CD4-positive, alpha-beta T cell (primary cell): ENCODE results near the gene TMEM184B. TPM values are rescaled to one million over a fixed set of nuclear protein-coding genes. Genes with fewer than 3 reads are reported as not detected.

Source experiments
- ATAC-seq: fragments of 200-7000 bp; cut with Tn5 transposase; one replicate; pipeline ENCODE4 v1.10.0; 2022; ENCODE audit warnings: mild to moderate bottlenecking; ENCODE audit not compliant: poor library complexity
- CTCF ChIA-PET: fragments of 350-600 bp; sonication (Branson Sonifier 250); formaldehyde crosslinking; loops from one replicate; lab custom pipeline; 2021; ENCODE audit warnings: antibody characterized with exemption, inconsistent platforms; lab: Charles Lee
- POLR2A ChIA-PET: fragments of 350-600 bp; sonication (Branson Sonifier 250); formaldehyde crosslinking; loops from one replicate; lab custom pipeline; 2021; ENCODE audit warnings: antibody characterized with exemption, inconsistent platforms; lab: Charles Lee
- DNase-seq, 14 experiments: peaks; one replicate each; pipeline ENCODE4 v3.0.0-alpha.2; 2013 to 2020; ENCODE audit warnings: mixed read lengths in 2 of 14
- H3K27ac ChIP-seq, 2 donors: one replicate each; pipeline versions ENCODE4 v1.5.1 to v1.7.0; 2013; ENCODE audit warnings: low read length in 2 of 2, low read depth in 1 of 2, mild to moderate bottlenecking in 1 of 2
- H3K27me3 ChIP-seq, 2 experiments: 1 replicate in 1 of 2; 2 replicates in 1 of 2; pipeline versions ENCODE4 v1.6.1 to v1.7.0; 2013; ENCODE audit warnings: low read length in 2 of 2, control low read depth in 1 of 2, mild to moderate bottlenecking in 1 of 2, moderate library complexity in 1 of 2; ENCODE audit not compliant: insufficient read depth in 2 of 2, control insufficient read depth in 1 of 2
- H3K36me3 ChIP-seq: one replicate; pipeline ENCODE4 v1.6.1; 2013; ENCODE audit warnings: low read length, control low read depth; ENCODE audit not compliant: insufficient read depth
- H3K4me1 ChIP-seq: one replicate; pipeline ENCODE4 v1.6.1; 2013; ENCODE audit warnings: low read length, control low read depth; ENCODE audit not compliant: insufficient read depth
- H3K4me3 ChIP-seq: one replicate; pipeline ENCODE4 v1.5.1; 2013; ENCODE audit warnings: mild to moderate bottlenecking, low read length, moderate library complexity
- H3K9me3 ChIP-seq, 2 experiments: 1 replicate in 1 of 2; 2 replicates in 1 of 2; pipeline versions ENCODE4 v1.6.1 to v1.7.0; 2013; ENCODE audit warnings: low read length in 2 of 2, mild to moderate bottlenecking in 2 of 2, control low read depth in 1 of 2, moderate library complexity in 1 of 2; ENCODE audit not compliant: control insufficient read depth in 1 of 2, insufficient read depth in 1 of 2
- H3K27ac Mint-ChIP-seq: one replicate; pipeline ENCODE4 v1.8.0; 2020; ENCODE audit warnings: mixed read lengths
- H3K27me3 Mint-ChIP-seq: one replicate; pipeline ENCODE4 v1.8.0; 2021; ENCODE audit warnings: mixed read lengths
- H3K36me3 Mint-ChIP-seq: one replicate; pipeline ENCODE4 v1.8.0; 2021; ENCODE audit warnings: low read depth, mixed read lengths
- H3K4me1 Mint-ChIP-seq: one replicate; pipeline ENCODE4 v1.8.0; 2021; ENCODE audit warnings: low read depth, mixed read lengths
- H3K4me3 Mint-ChIP-seq: one replicate; pipeline ENCODE4 v1.8.0; 2020; ENCODE audit warnings: mild to moderate bottlenecking, mixed read lengths
- H3K9me3 Mint-ChIP-seq: one replicate; pipeline ENCODE4 v1.8.0; 2020; ENCODE audit warnings: mixed read lengths
- intact Hi-C, 2 experiments: fragments of 100-400 bp; cut with DNase I in 1 of 2; cut with micrococcal nuclease in 1 of 2; formaldehyde crosslinking; loops; one replicate each; pipeline versions ENCODE4 v1.15.1 to v1.9.0; 2023 to 2025; cut with DNase I, micrococcal nuclease
- total RNA-seq, 174 experiments: library from RNA in 2 of 174; stranded (reverse) in 2 of 174; gene quantifications; one replicate each; pipeline ENCODE4 v1.2.3 and lab custom pipeline; 2021 to 2026
- TF ChIP-seq, protein P1 (sequence below): fragments of 200-600 bp; IDR thresholded peaks from one replicate; pipeline ENCODE4 v1.8.0; 2022; ENCODE audit warnings: antibody characterized with exemption, mild to moderate bottlenecking

TMEM184B gene
- total RNA-seq, 2 experiments from 2014 or later: 49.3 to 50.1 TPM

GRCh38 chr22:38315823-38316363 lies 43.1 kb upstream of the TMEM184B start:
- Histone ChIP-seq H3K27ac (peak overlapping the region; percentile 78 to 84), H3K27me3 (no peaks in the 10 kb centered on the region), H3K9me3 (no peaks in the 10 kb centered on the region), H3K4me3 (peak overlapping the region; percentile 60), H3K36me3 (no peaks in the 10 kb centered on the region), H3K4me1 (peaks cover 68% of the 10 kb centered on the region)
- TF ChIP-seq, protein P1, sequence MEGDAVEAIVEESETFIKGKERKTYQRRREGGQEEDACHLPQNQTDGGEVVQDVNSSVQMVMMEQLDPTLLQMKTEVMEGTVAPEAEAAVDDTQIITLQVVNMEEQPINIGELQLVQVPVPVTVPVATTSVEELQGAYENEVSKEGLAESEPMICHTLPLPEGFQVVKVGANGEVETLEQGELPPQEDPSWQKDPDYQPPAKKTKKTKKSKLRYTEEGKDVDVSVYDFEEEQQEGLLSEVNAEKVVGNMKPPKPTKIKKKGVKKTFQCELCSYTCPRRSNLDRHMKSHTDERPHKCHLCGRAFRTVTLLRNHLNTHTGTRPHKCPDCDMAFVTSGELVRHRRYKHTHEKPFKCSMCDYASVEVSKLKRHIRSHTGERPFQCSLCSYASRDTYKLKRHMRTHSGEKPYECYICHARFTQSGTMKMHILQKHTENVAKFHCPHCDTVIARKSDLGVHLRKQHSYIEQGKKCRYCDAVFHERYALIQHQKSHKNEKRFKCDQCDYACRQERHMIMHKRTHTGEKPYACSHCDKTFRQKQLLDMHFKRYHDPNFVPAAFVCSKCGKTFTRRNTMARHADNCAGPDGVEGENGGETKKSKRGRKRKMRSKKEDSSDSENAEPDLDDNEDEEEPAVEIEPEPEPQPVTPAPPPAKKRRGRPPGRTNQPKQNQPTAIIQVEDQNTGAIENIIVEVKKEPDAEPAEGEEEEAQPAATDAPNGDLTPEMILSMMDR: no peak
- H3K36me3 Mint-ChIP-seq: peaks cover 8% of the 10 kb centered on the region
- H3K27me3 Mint-ChIP-seq: no peaks in the 10 kb centered on the region
- DNase-seq (peak in 2 of 14 experiments; percentile 30 to 47), ATAC-seq (no peak)
- H3K9me3 Mint-ChIP-seq: no peaks in the 10 kb centered on the region
- CTCF ChIA-PET: interaction anchor here (1.0 to 1.4 kb wide), 2 partner anchors 10 to 18 kb away, joined by 3 to 5 read pairs; no protein-coding TSS in a partner anchor
- H3K4me1 Mint-ChIP-seq: peaks cover 60% of the 10 kb centered on the region
- peak overlapping the region; percentile 99 for H3K27ac Mint-ChIP-seq
- peak overlapping the region; percentile 95 for H3K4me3 Mint-ChIP-seq
- intact Hi-C loops: loop anchor here (2.0 to 5.0 kb wide), 7 partner anchors 43 to 836 kb away; partner anchors contain the start of genes CBX6 (in 1 of the 2), CBX7 (in 1 of the 2), JOSD1 (in 1 of the 2) and MAFF (in 1 of the 2)
- POLR2A ChIA-PET: interaction anchor here (0.5 to 2.5 kb wide), 8 partner anchors 22 to 1728 kb away, joined by 3 to 7 read pairs (median 3); partner anchors contain the start of gene MAFF

DNA sequence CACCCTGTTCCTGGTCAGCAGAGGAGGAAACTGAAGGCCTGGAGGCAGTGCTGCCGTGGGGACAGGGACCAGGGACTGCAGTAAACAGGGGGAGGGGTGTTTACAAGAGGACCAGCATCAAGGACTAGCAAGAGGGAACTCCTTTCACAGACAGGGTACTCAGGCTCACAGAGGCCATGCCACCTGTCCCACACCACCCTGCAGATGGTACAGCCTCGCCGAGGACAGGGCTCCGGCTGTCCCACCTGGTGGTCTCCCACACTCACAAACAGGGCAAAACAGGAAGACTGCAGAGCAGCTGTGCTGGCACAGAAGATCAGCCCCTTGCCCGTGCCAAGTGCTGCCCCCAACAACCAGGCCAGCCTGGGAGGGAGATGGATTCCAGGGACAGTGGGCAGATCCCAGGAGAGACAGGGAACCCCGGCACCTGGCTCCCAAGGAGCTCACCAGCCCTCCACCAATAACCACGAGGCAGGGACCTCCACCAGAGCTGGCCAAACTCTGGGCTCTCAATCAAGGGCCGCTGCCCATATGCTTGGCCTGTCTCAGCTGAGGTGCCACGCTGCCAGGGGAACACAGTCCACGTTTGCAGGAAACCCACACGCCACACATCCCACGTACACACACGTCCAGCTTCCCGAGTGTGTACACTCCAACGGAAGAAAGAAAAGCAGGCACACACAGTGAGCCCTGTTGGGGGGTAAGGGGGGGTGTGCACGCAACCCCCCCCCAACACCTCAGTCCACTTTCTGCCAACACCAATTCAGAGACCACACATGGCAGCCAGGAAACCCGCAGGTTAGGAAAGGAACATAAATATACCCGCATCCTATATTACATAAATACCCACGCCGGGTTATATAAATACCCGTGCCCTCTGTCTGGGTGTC lies 42.4 kb upstream of the TMEM184B start:
- CTCF ChIA-PET: interaction anchor here (1.0 to 1.4 kb wide), 2 partner anchors 9 to 17 kb away, joined by 3 to 5 read pairs; no protein-coding TSS in a partner anchor

More for the DNA sequence above, 42.4 kb upstream of the TMEM184B start:
- Mint-ChIP-seq H3K27me3 (no peaks in the 10 kb centered on the region), H3K27ac (peak overlapping the region; percentile 99), H3K36me3 (peaks cover 8% of the 10 kb centered on the region), H3K9me3 (no peaks in the 10 kb centered on the region), H3K4me1 (peaks cover 67% of the 10 kb centered on the region), H3K4me3 (peak overlapping the region; percentile 95)
- H3K27me3 ChIP-seq: no peaks in the 10 kb centered on the region
- H3K36me3 ChIP-seq: peaks cover 3% of the 10 kb centered on the region
- ATAC-seq (peak; percentile 24), DNase-seq (peak in 3 of 14 experiments; percentile 56 to 68 (median 64))
- POLR2A ChIA-PET: interaction anchor here (0.5 to 2.5 kb wide), 8 partner anchors 23 to 1729 kb away, joined by 3 to 7 read pairs (median 4); partner anchors contain the start of gene MAFF
- peaks cover 69% of the 10 kb centered on the region for H3K4me1 ChIP-seq
- H3K4me3 ChIP-seq: peak overlapping the region; percentile 60
- peak overlapping the region; percentile 78 to 84 for H3K27ac ChIP-seq
- H3K9me3 ChIP-seq: no peaks in the 10 kb centered on the region
- intact Hi-C loops: loop anchor here in 1 of 2 experiments (5.0 kb wide), 6 partner anchors 82 to 837 kb away; partner anchors contain the start of genes CBX6, CBX7, JOSD1 and MAFF
- TF ChIP-seq, protein P1: no peak
